Panc1 (cell line): ENCODE measurements around the gene SCAMP5. TPM values are rescaled to one million over a fixed set of nuclear protein-coding genes. Genes with fewer than 3 reads are reported as not detected.

Experiments
- ATAC-seq: fragments of 200-7000 bp; cut with Tn5 transposase; 2 replicates; pipeline ENCODE4 v1.9.1; 2020; ENCODE audit warnings: mild to moderate bottlenecking, moderate library complexity
- BruUV-seq: library from RNA; stranded (reverse); fragments of 400-500 nt; replicated peaks from 2 replicates; lab custom pipeline; 2021; lab: Mats Ljungman, UMichigan
- CTCF ChIA-PET: fragments of 300-600 bp; sonication (Branson Sonifier 250); formaldehyde crosslinking; loops from one replicate; lab custom pipeline; 2022; ENCODE audit warnings: antibody characterized with exemption; lab: Charles Lee
- POLR2A ChIA-PET: fragments of 300-600 bp; sonication (Branson Sonifier 250); formaldehyde crosslinking; loops from one replicate; lab custom pipeline; 2022; ENCODE audit warnings: antibody characterized with exemption; lab: Charles Lee
- DNase-seq: peaks from one replicate; pipeline ENCODE4 v3.0.0-alpha.2; 2010; ENCODE audit warnings: low read depth, low spot score
- H3K27ac ChIP-seq: 2 replicates; pipeline ENCODE4 v1.5.1; 2011; ENCODE audit warnings: mild to moderate bottlenecking, low read length, inconsistent platforms
- H3K27me3 ChIP-seq: fragments of 200-500 bp; sonication (Bioruptor generic); 2 replicates; pipeline ENCODE4 v1.6.0; 2014; ENCODE audit warnings: low read length, inconsistent platforms; ENCODE audit not compliant: control insufficient read depth, insufficient read depth
- H3K36me3 ChIP-seq: fragments of 200-500 bp; sonication (Bioruptor generic); 2 replicates; pipeline ENCODE4 v1.5.1; 2014; ENCODE audit warnings: inconsistent platforms, mild to moderate bottlenecking, low read length, moderate library complexity; ENCODE audit not compliant: control insufficient read depth, insufficient read depth
- H3K4me1 ChIP-seq: 2 replicates; pipeline ENCODE4 v1.5.1; 2011; ENCODE audit warnings: inconsistent platforms, mild to moderate bottlenecking, low read length, moderate library complexity; ENCODE audit not compliant: control insufficient read depth, insufficient read depth
- H3K4me3 ChIP-seq, 2 experiments: 2 replicates each; pipeline ENCODE4 v1.5.1; 2011 to 2012; ENCODE audit warnings: low read depth in 2 of 2, low read length in 2 of 2, mild to moderate bottlenecking in 2 of 2, inconsistent platforms in 1 of 2, moderate library complexity in 1 of 2
- H3K9me3 ChIP-seq: fragments of 200-500 bp; sonication (Bioruptor generic); 2 replicates; pipeline ENCODE4 v1.5.1; 2014; ENCODE audit warnings: low read depth, mild to moderate bottlenecking, inconsistent platforms, low read length, moderate library complexity; ENCODE audit not compliant: control insufficient read depth, insufficient read depth
- POLR2AphosphoS5 ChIP-seq: IDR thresholded peaks from 2 replicates; pipeline ENCODE4 v1.6.1; 2012; ENCODE audit warnings: mild to moderate bottlenecking, low read depth, low read length, moderate library complexity
- SIN3A ChIP-seq: IDR thresholded peaks from 2 replicates; pipeline ENCODE4 v1.6.1; 2012; ENCODE audit warnings: low read depth, mild to moderate bottlenecking, low read length, moderate library complexity, borderline replicate concordance; ENCODE audit not compliant: insufficient read depth
- TCF7L2 ChIP-seq: IDR thresholded peaks from 2 replicates; pipeline ENCODE4 v1.6.1; 2011; ENCODE audit warnings: mild to moderate bottlenecking, low read depth, low read length, inconsistent platforms
- in situ Hi-C: cut with HindIII; loops from 2 replicates; pipeline ENCODE4 v1.10.0; 2016; ENCODE audit warnings: low sequenced_read_pairs, low pct_unique_long_range_greater_than_20kb
- intact Hi-C: fragments of 100-400 bp; cut with micrococcal nuclease; formaldehyde crosslinking; loops from one replicate; pipeline ENCODE4 v1.10.0; 2022; ENCODE audit not compliant: unreplicated experiment
- total RNA-seq: library from RNA; stranded (reverse); gene quantifications from one replicate; pipeline ENCODE4 v1.2.1, GENCODE V29; 2021; ENCODE audit not compliant: unreplicated experiment
- TF ChIP-seq, protein P1 (sequence below), 2 experiments: IDR thresholded peaks; 2 replicates each; pipeline ENCODE4 v1.6.1; 2011 to 2012; ENCODE audit warnings: low read depth in 2 of 2, control low read depth in 1 of 2, low read length in 1 of 2, mild to moderate bottlenecking in 1 of 2, moderate library complexity in 1 of 2; ENCODE audit not compliant: insufficient read depth in 1 of 2
- TF ChIP-seq, protein P2 (sequence below): fragments of 450-650 bp; IDR thresholded peaks from 2 replicates; pipeline ENCODE4 v1.5.1; 2017; ENCODE audit warnings: mild to moderate bottlenecking

Gene SCAMP5
- total RNA-seq, 1 experiment from 2014 or later = 11.2 TPM

DNA sequence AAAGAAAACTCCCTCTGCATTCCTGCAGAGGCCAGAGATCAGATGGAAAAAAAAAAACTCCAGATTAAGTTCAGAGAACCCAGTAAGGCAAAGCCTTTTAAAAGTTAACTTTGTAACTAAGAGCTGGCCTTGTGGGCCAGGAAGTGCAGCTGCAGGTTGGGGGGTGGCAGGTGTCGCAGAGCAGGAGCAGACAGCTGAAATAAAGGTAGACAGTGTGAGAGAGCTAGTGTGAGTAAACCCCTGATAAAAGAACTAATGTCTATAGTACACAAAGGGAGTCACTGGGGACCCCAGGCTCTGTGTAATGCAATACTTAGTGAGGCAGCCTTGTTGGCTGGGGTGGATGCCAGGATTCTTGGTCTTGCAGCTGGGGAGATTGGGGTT lies 70.1 kb downstream of the SCAMP5 start:
- Histone ChIP-seq H3K27me3 (no peaks in the 10 kb centered on the region), H3K27ac (no peak overlapping the region), H3K36me3 (no peaks in the 10 kb centered on the region), H3K4me3 (no peak overlapping the region), H3K9me3 (no peaks in the 10 kb centered on the region), H3K4me1 (no peaks in the 10 kb centered on the region; the same call in 1 of the 2 replicates)
- no TSS peak for BruUV-seq
- intact Hi-C loops (no loop called here), in situ Hi-C loops (no loop called here)
- no peak for DNase-seq
- ATAC-seq = no peak
- TF ChIP-seq, protein P1, sequence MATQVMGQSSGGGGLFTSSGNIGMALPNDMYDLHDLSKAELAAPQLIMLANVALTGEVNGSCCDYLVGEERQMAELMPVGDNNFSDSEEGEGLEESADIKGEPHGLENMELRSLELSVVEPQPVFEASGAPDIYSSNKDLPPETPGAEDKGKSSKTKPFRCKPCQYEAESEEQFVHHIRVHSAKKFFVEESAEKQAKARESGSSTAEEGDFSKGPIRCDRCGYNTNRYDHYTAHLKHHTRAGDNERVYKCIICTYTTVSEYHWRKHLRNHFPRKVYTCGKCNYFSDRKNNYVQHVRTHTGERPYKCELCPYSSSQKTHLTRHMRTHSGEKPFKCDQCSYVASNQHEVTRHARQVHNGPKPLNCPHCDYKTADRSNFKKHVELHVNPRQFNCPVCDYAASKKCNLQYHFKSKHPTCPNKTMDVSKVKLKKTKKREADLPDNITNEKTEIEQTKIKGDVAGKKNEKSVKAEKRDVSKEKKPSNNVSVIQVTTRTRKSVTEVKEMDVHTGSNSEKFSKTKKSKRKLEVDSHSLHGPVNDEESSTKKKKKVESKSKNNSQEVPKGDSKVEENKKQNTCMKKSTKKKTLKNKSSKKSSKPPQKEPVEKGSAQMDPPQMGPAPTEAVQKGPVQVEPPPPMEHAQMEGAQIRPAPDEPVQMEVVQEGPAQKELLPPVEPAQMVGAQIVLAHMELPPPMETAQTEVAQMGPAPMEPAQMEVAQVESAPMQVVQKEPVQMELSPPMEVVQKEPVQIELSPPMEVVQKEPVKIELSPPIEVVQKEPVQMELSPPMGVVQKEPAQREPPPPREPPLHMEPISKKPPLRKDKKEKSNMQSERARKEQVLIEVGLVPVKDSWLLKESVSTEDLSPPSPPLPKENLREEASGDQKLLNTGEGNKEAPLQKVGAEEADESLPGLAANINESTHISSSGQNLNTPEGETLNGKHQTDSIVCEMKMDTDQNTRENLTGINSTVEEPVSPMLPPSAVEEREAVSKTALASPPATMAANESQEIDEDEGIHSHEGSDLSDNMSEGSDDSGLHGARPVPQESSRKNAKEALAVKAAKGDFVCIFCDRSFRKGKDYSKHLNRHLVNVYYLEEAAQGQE (IDR thresholded peaks at IDR 0.05; ENCODE audit: insufficient read depth in 1 of 2, low read depth in 2 of 2, low read length in 1 of 2) = no peak
- TF ChIP-seq POLR2AphosphoS5 (no peak), TCF7L2 (no peak), SIN3A (no peak)
- TF ChIP-seq, protein P2, sequence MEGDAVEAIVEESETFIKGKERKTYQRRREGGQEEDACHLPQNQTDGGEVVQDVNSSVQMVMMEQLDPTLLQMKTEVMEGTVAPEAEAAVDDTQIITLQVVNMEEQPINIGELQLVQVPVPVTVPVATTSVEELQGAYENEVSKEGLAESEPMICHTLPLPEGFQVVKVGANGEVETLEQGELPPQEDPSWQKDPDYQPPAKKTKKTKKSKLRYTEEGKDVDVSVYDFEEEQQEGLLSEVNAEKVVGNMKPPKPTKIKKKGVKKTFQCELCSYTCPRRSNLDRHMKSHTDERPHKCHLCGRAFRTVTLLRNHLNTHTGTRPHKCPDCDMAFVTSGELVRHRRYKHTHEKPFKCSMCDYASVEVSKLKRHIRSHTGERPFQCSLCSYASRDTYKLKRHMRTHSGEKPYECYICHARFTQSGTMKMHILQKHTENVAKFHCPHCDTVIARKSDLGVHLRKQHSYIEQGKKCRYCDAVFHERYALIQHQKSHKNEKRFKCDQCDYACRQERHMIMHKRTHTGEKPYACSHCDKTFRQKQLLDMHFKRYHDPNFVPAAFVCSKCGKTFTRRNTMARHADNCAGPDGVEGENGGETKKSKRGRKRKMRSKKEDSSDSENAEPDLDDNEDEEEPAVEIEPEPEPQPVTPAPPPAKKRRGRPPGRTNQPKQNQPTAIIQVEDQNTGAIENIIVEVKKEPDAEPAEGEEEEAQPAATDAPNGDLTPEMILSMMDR = no peak
- ChIA-PET POLR2A (interaction anchor here (0.6 kb wide), 1 partner anchor 12 kb away, joined by 9 read pairs; no protein-coding TSS in a partner anchor), CTCF (no interaction called here)

GRCh38 chr15:75065851-75066509 lies 70.6 kb downstream of the SCAMP5 start:
- no peaks in the 10 kb centered on the region; the same call in 1 of the 2 replicates for H3K4me1 ChIP-seq

More at GRCh38 chr15:75065851-75066509, 70.6 kb downstream of the SCAMP5 start:
- Histone ChIP-seq H3K9me3 (no peaks in the 10 kb centered on the region), H3K36me3 (no peaks in the 10 kb centered on the region), H3K27me3 (no peaks in the 10 kb centered on the region), H3K4me3 (no peak overlapping the region), H3K27ac (no peak overlapping the region)
- in situ Hi-C loops = no loop called here
- no TSS peak for BruUV-seq
- CTCF ChIA-PET = no interaction called here
- ATAC-seq (no peak), DNase-seq (no peak)
- POLR2A ChIA-PET = interaction anchor here (0.6 to 0.7 kb wide), 3 partner anchors 12 to 137 kb away, joined by 8 to 10 read pairs (median 9); no protein-coding TSS in a partner anchor
- TF ChIP-seq, protein P2 = no peak
- TF ChIP-seq TCF7L2 (no peak), SIN3A (no peak), POLR2AphosphoS5 (no peak)
- TF ChIP-seq, protein P1 (IDR thresholded peaks at IDR 0.05; ENCODE audit: insufficient read depth in 1 of 2, low read depth in 2 of 2, low read length in 1 of 2) = no peak
- intact Hi-C loops = no loop called here
